Endothelial cell of umbilical vein (primary cell): ENCODE data around the gene P4HA3. TPM values are rescaled to one million over a fixed set of nuclear protein-coding genes. Genes with fewer than 3 reads are reported as not detected.

Source experiments
- BruUV-seq: library from RNA; stranded (reverse); fragments of 400-500 nt; replicated peaks from 2 replicates; lab custom pipeline; 2021; lab: Mats Ljungman, UMichigan
- CTCF ChIA-PET: fragments of 300-600, 350-600 bp; sonication (Branson Sonifier 250); formaldehyde crosslinking; loops from one replicate; lab custom pipeline; 2021; ENCODE audit warnings: antibody characterized with exemption, inconsistent platforms; lab: Charles Lee
- POLR2A ChIA-PET: fragments of 300-600, 350-600 bp; sonication (Branson Sonifier 250); formaldehyde crosslinking; loops from one replicate; lab custom pipeline; 2021; ENCODE audit warnings: antibody characterized with exemption, inconsistent platforms; lab: Charles Lee
- DNase-seq: peaks from one replicate; pipeline ENCODE4 v3.0.0-alpha.2; 2011; ENCODE audit warnings: low read depth, low spot score
- FAIRE-seq: peaks from 2 replicates; lab custom pipeline; 2011; peaks lifted over from hg19 to GRCh38; lab: Jason Lieb, UNC
- H2AFZ ChIP-seq: 2 replicates; pipeline ENCODE4 v1.6.0; 2012; ENCODE audit warnings: low read depth, low read length, control low read depth, inconsistent platforms
- H3K27ac ChIP-seq: 2 replicates; pipeline ENCODE4 v1.5.1; 2011; ENCODE audit warnings: low read depth, mild to moderate bottlenecking, control low read depth, low read length, moderate library complexity; ENCODE audit not compliant: insufficient read depth
- H3K27me3 ChIP-seq, 2 experiments: 2 replicates each; pipeline versions ENCODE4 v1.6.0 to v1.6.1; 2011; ENCODE audit warnings: low read length in 2 of 2, mixed read lengths in 1 of 2; ENCODE audit not compliant: control insufficient read depth in 2 of 2, insufficient read depth in 2 of 2
- H3K36me3 ChIP-seq, 2 experiments: 2 replicates in 1 of 2; 3 replicates in 1 of 2; pipeline ENCODE4 v1.5.1; 2011; ENCODE audit warnings: low read length in 2 of 2, mild to moderate bottlenecking in 1 of 2, moderate library complexity in 1 of 2; ENCODE audit not compliant: control insufficient read depth in 2 of 2, insufficient read depth in 2 of 2; ENCODE audit errors: extremely low read depth in 1 of 2
- H3K4me1 ChIP-seq: 3 replicates; pipeline ENCODE4 v1.5.1; 2011; ENCODE audit warnings: mild to moderate bottlenecking, low read length; ENCODE audit not compliant: control insufficient read depth, insufficient read depth; ENCODE audit errors: extremely low read depth
- H3K4me2 ChIP-seq: 2 replicates; pipeline ENCODE4 v1.6.1; 2011; ENCODE audit warnings: low read length, control low read depth, mixed read lengths; ENCODE audit not compliant: insufficient read depth
- H3K4me3 ChIP-seq, 3 experiments: fragments of 200-600 bp in 1 of 3; sonication (generic), shearing (Covaris generic) in 1 of 3; replicated peaks in 1 of 3; 2 replicates each; pipeline ENCODE4 v1.5.1; 2011 to 2016; ENCODE audit warnings: control low read depth in 3 of 3, low read length in 3 of 3, mild to moderate bottlenecking in 2 of 3, inconsistent platforms in 1 of 3, low read depth in 1 of 3, moderate library complexity in 1 of 3; ENCODE audit not compliant: insufficient read depth in 1 of 3
- H3K79me2 ChIP-seq: 2 replicates; pipeline ENCODE4 v1.6.0; 2012; ENCODE audit warnings: low read length, inconsistent platforms; ENCODE audit not compliant: control insufficient read depth, insufficient read depth
- H3K9ac ChIP-seq: replicated peaks from 2 replicates; pipeline ENCODE3; 2011; ENCODE audit warnings: low read length, control low read depth; ENCODE audit not compliant: insufficient read depth; ENCODE audit errors: extremely low read depth
- H3K9me1 ChIP-seq: replicated peaks from 3 replicates; pipeline ENCODE4 v1.6.0; 2011; ENCODE audit warnings: mild to moderate bottlenecking, low read length; ENCODE audit not compliant: control insufficient read depth, insufficient read depth; ENCODE audit errors: extremely low read depth
- H3K9me3 ChIP-seq: replicated peaks from 2 replicates; pipeline ENCODE4 v1.5.1; 2012; ENCODE audit warnings: low read length, inconsistent platforms; ENCODE audit not compliant: control insufficient read depth, insufficient read depth
- H4K20me1 ChIP-seq: replicated peaks from 2 replicates; pipeline ENCODE3; 2011; ENCODE audit warnings: mild to moderate bottlenecking, low read length; ENCODE audit not compliant: control insufficient read depth, insufficient read depth; ENCODE audit errors: extremely low read depth
- CTCF ChIP-seq, 2 donors: IDR thresholded peaks; 1 replicate in 1 of 2; 2 replicates in 1 of 2; pipeline ENCODE4 v1.5.1; 2011; ENCODE audit warnings: low read length in 2 of 2, mild to moderate bottlenecking in 2 of 2, moderate library complexity in 2 of 2, control low read depth in 1 of 2, inconsistent platforms in 1 of 2, low read depth in 1 of 2; ENCODE audit not compliant: insufficient read depth in 1 of 2; ENCODE audit errors: extremely low read depth in 1 of 2
- EZH2 ChIP-seq: IDR thresholded peaks from 2 replicates; pipeline ENCODE4 v1.6.1; 2012; ENCODE audit warnings: borderline replicate concordance, low read depth, mild to moderate bottlenecking, moderate library complexity, low read length, inconsistent platforms; ENCODE audit not compliant: severe bottlenecking
- FOS ChIP-seq: IDR thresholded peaks from 2 replicates; pipeline ENCODE4 v1.6.1; 2011; ENCODE audit warnings: mild to moderate bottlenecking, low read length, moderate library complexity, borderline replicate concordance; ENCODE audit not compliant: insufficient read depth
- GATA2 ChIP-seq: IDR thresholded peaks from 2 replicates; pipeline ENCODE4 v1.7.0; 2011; ENCODE audit warnings: low read depth, mild to moderate bottlenecking, moderate library complexity, mixed read lengths, low read length; ENCODE audit not compliant: insufficient read length, insufficient read depth
- JUN ChIP-seq: IDR thresholded peaks from 2 replicates; pipeline ENCODE4 v1.6.1; 2011; ENCODE audit warnings: borderline replicate concordance, low read depth; ENCODE audit not compliant: insufficient read length, insufficient read depth
- MAX ChIP-seq: IDR thresholded peaks from 2 replicates; pipeline ENCODE4 v1.6.1; 2011; ENCODE audit not compliant: insufficient read depth, insufficient read length
- MYC ChIP-seq: IDR thresholded peaks from one replicate; pipeline ENCODE4 v1.6.1; 2011; ENCODE audit warnings: mild to moderate bottlenecking, low read depth, low read length
- POLR2A ChIP-seq: IDR thresholded peaks from 2 replicates; pipeline ENCODE4 v1.6.1; 2012; ENCODE audit warnings: low read depth, mild to moderate bottlenecking, control low read depth, low read length
- POLR2AphosphoS5 ChIP-seq: IDR thresholded peaks from 2 replicates; pipeline ENCODE4 v1.6.1; 2012; ENCODE audit warnings: low read depth, mild to moderate bottlenecking, control low read depth, low read length, moderate library complexity; ENCODE audit not compliant: insufficient read depth
- dilution Hi-C: fragments of 300-500 bp; cut with MboI; formaldehyde crosslinking; loops from one replicate; pipeline ENCODE4 v1.15.0; 2019; ENCODE audit warnings: low sequenced_read_pairs; ENCODE audit not compliant: extremely low pct_ligation_motif_present
- intact Hi-C: fragments of 100-400 bp; cut with micrococcal nuclease; formaldehyde crosslinking; loops from one replicate; pipeline ENCODE4 v1.10.0; 2022
- polyA plus RNA-seq, 4 experiments: library from polyadenylated mRNA; depleted of rRNA in 3 of 4; stranded (reverse) in 3 of 4; unstranded in 1 of 4; fragments of >200 nt; gene quantifications; 2 replicates each; pipeline versions ENCODE4 v1.2.1 to v1.2.3, GENCODE V29; 2011 to 2012; ENCODE audit warnings: missing spikeins in 1 of 4
- total RNA-seq: library from RNA; stranded (reverse); gene quantifications from 2 replicates; pipeline ENCODE4 v1.2.3, GENCODE V29; 2021

P4HA3 gene
- total and polyA plus RNA-seq, 2 donors (not counting 3 experiments of a cell fraction or from before 2014, with no cell fraction given), result 26.9 to 40.0 TPM

GRCh38 chr11:74310857-74311256, 583 bp downstream of the P4HA3 start:
- TF ChIP-seq FOS (no peak), JUN (no peak), EZH2 (no peak), POLR2AphosphoS5 (no peak), MAX (no peak), CTCF (IDR thresholded peaks at IDR 0.05; ENCODE audit: extremely low read depth in 1 of 2, insufficient read depth in 1 of 2, low read depth in 1 of 2, low read length in 2 of 2) (no peak), POLR2A (no peak), MYC (no peak), GATA2 (no peak)
- H3K9me1 ChIP-seq, result no peaks in the 10 kb centered on the region
- no peaks in the 10 kb centered on the region for H3K27me3 ChIP-seq
- ChIA-PET CTCF (no interaction called here), POLR2A (no interaction called here)
- H3K4me1 ChIP-seq, result peaks cover 12% of the 10 kb centered on the region
- BruUV-seq, result no TSS peak
- H3K27ac ChIP-seq, result no peak overlapping the region
- H3K79me2 ChIP-seq, result no peaks in the 10 kb centered on the region
- DNase-seq (no peak), FAIRE-seq (no peak)
- no peaks in the 10 kb centered on the region for H3K36me3 ChIP-seq
- H3K9ac ChIP-seq, result no peak overlapping the region
- peak overlapping the region; percentile 12 to 42 (median 27) for H3K4me3 ChIP-seq
- peak overlapping the region; percentile 56 for H3K4me2 ChIP-seq
- dilution Hi-C loops, result no loop called here
- intact Hi-C loops, result no loop called here
- H2AFZ ChIP-seq, result peak overlapping the region; percentile 60
- no peaks in the 10 kb centered on the region for H4K20me1 ChIP-seq
- H3K9me3 ChIP-seq, result no peaks in the 10 kb centered on the region
